HEK293T (cell line): Measurements from ENCODE around the gene GMIP.

ENCODE experiments used
- FOXK2 ChIP-seq: fragments of 450-650 bp; IDR thresholded peaks from 2 replicates; pipeline ENCODE4 v1.6.1; 2016; ENCODE audit warnings: mild to moderate bottlenecking
- FOXM1 ChIP-seq: fragments of 450-650 bp; IDR thresholded peaks from 2 replicates; pipeline ENCODE4 v1.6.1; 2017; ENCODE audit warnings: mild to moderate bottlenecking, borderline replicate concordance
- TARDBP ChIP-seq: fragments of 450-650 bp; IDR thresholded peaks from 2 replicates; pipeline ENCODE4 v1.6.1; 2016

DNA sequence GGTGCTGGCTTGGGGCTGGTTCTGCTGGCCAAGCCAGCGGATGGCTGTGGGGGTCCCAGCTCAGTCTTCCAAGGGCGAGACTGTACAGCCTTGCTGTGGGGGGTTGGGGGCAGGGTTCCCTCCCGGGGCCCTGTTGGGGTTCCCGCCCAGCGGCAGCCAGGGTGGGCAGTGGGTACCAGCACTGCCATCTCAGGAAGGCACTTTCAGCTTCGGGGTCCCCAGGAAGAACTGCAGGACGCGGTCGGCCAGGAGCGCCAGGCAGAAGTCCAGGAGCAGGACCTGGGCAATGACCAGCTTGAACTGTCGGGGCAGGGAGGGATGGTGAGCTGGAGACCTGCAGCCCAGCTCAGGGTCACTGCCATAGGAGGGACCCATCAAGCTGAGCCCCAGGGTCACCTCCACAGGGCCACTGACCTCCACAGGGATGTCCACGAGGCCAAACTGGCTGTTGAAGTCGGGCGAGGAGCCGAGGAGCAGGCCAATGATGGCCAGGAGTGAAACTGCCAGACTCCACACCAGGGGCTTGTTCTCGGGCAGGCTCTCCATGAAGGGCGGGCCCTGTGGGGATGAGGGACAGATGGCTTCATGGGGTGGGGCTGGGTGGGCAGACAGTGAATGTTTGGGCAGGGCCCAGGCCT lies 1.9 kb upstream of the GMIP start:
- TF ChIP-seq TARDBP (no peak), FOXM1 (no peak), FOXK2 (no peak)
